BJ (cell line): ENCODE data around the gene SERPINH1. TPM values are rescaled to one million over a fixed set of nuclear protein-coding genes. Genes with fewer than 3 reads are reported as not detected.

Source experiments
- CTCF ChIA-PET: fragments of 350-600 bp; formaldehyde crosslinking; extraction: SDS; loops from one replicate; lab custom pipeline; 2021; ENCODE audit warnings: antibody characterized with exemption, inconsistent platforms; lab: Yijun Ruan, JAX
- POLR2A ChIA-PET: fragments of 300-600 bp; sonication (Branson Sonifier 250); formaldehyde crosslinking; extraction: SDS; loops from one replicate; lab custom pipeline; 2021; ENCODE audit warnings: antibody characterized with exemption; lab: Charles Lee
- DNase-seq: peaks from one replicate; pipeline ENCODE4 v3.0.0-alpha.2; 2011; ENCODE audit warnings: low read depth
- H3K27me3 ChIP-seq: 2 replicates; pipeline ENCODE4 v1.6.0; 2011; ENCODE audit warnings: low read length; ENCODE audit not compliant: control insufficient read depth, insufficient read depth
- H3K36me3 ChIP-seq: 2 replicates; pipeline ENCODE4 v1.5.1; 2011; ENCODE audit warnings: low read length; ENCODE audit not compliant: control insufficient read depth, insufficient read depth
- H3K4me3 ChIP-seq: 2 replicates; pipeline ENCODE4 v1.5.1; 2011; ENCODE audit warnings: low read depth, mild to moderate bottlenecking, control low read depth, low read length
- CTCF ChIP-seq: IDR thresholded peaks from 2 replicates; pipeline ENCODE4 v1.5.1; 2011; ENCODE audit warnings: low read depth, mild to moderate bottlenecking, control low read depth, inconsistent platforms, low read length, moderate library complexity; ENCODE audit not compliant: insufficient read depth
- polyA plus RNA-seq: library from polyadenylated mRNA; depleted of rRNA; stranded (reverse); fragments of >200 nt; gene quantifications from 2 replicates; pipeline ENCODE4 v1.2.3, GENCODE V29; 2011

SERPINH1 gene
- polyA plus RNA-seq, 1 experiment = 1,604 TPM

- ChIA-PET POLR2A (no interaction called here), CTCF (interaction anchor here (1.1 to 7.0 kb wide), 7 partner anchors 15 to 125 kb away, joined by 3 to 74 read pairs (median 4); partner anchors contain the start of gene SERPINH1)
- no peaks in the 10 kb centered on the region for H3K27me3 ChIP-seq
- H3K4me3 ChIP-seq = no peak overlapping the region
- TF ChIP-seq CTCF = no peak
- peaks cover 1% of the 10 kb centered on the region; the same call in 1 of the 2 replicates for H3K36me3 ChIP-seq
- DNase-seq = no peak
Observed at GRCh38 chr11:75578977-75579376, 16.9 kb downstream of the SERPINH1 start.

GRCh38 chr11:75579841-75580240 is 17.8 kb downstream of the SERPINH1 start:
- TF ChIP-seq CTCF = no peak
- no peak for DNase-seq

GRCh38 chr11:75582506-75582894 is 20.4 kb downstream of the SERPINH1 start:
- no peaks in the 10 kb centered on the region for H3K27me3 ChIP-seq
- DNase-seq = no peak
- no peak for TF ChIP-seq CTCF
- ChIA-PET POLR2A (interaction anchor here (0.6 to 1.6 kb wide), 2 partner anchors 18 to 158 kb away, joined by 3 to 6 read pairs; no protein-coding TSS in a partner anchor), CTCF (interaction anchor here (1.1 to 1.6 kb wide), 7 partner anchors 10 to 36 kb away, joined by 3 to 5 read pairs (median 3); no protein-coding TSS in a partner anchor)
- peak overlapping the region; percentile 60; the same call in 1 of the 2 replicates for H3K4me3 ChIP-seq
- no peaks in the 10 kb centered on the region for H3K36me3 ChIP-seq

More at GRCh38 chr11:75579841-75580240, 17.8 kb downstream of the SERPINH1 start:
- Histone ChIP-seq H3K36me3 (no peaks in the 10 kb centered on the region), H3K4me3 (no peak overlapping the region), H3K27me3 (no peaks in the 10 kb centered on the region)
- CTCF ChIA-PET = no interaction called here
- POLR2A ChIA-PET = no interaction called here

GRCh38 chr11:75582895-75583717 is 21.1 kb downstream of the SERPINH1 start:
- ChIA-PET POLR2A (interaction anchor here (0.6 to 1.6 kb wide), 2 partner anchors 19 to 158 kb away, joined by 3 to 6 read pairs; no protein-coding TSS in a partner anchor), CTCF (interaction anchor here (0.7 to 1.6 kb wide), 11 partner anchors 10 to 123 kb away, joined by 3 to 5 read pairs (median 3); no protein-coding TSS in a partner anchor)
- TF ChIP-seq CTCF = peak; percentile 53
- Histone ChIP-seq H3K4me3 (peak overlapping the region; percentile 60), H3K36me3 (no peaks in the 10 kb centered on the region), H3K27me3 (no peaks in the 10 kb centered on the region)
- DNase-seq = no peak
